HEK293 (cell line): Measurements from ENCODE around the gene SPECC1.

Source experiments
- CTCF ChIP-seq: fragments of 450-650 bp; formaldehyde crosslinking; IDR thresholded peaks from 2 replicates; pipeline ENCODE4 v1.5.1; 2016; ENCODE audit warnings: missing biosample characterization, missing genetic modification characterization
- GLI4 ChIP-seq: fragments of 450-650 bp; formaldehyde crosslinking; IDR thresholded peaks from 2 replicates; pipeline ENCODE4 v1.5.1; 2016; ENCODE audit warnings: missing biosample characterization, missing genetic modification characterization
- SALL2 ChIP-seq: fragments of 450-650 bp; formaldehyde crosslinking; IDR thresholded peaks from 2 replicates; pipeline ENCODE4 v1.5.0; 2017; ENCODE audit warnings: missing biosample characterization, mild to moderate bottlenecking, missing genetic modification characterization, borderline replicate concordance
- ZBTB21 ChIP-seq: fragments of 450-650 bp; formaldehyde crosslinking; IDR thresholded peaks from 2 replicates; pipeline ENCODE4 v1.5.1; 2017; ENCODE audit warnings: missing biosample characterization, missing genetic modification characterization
- ZNF121 ChIP-seq: fragments of 450-650 bp; formaldehyde crosslinking; IDR thresholded peaks from 2 replicates; pipeline ENCODE4 v1.5.1; 2016; ENCODE audit warnings: missing biosample characterization, missing genetic modification characterization
- ZNF184 ChIP-seq: fragments of 450-650 bp; IDR thresholded peaks from 2 replicates; pipeline ENCODE4 v1.5.1; 2018; ENCODE audit warnings: missing biosample characterization, mild to moderate bottlenecking, missing genetic modification characterization
- ZNF23 ChIP-seq: fragments of 450-650 bp; formaldehyde crosslinking; IDR thresholded peaks from 2 replicates; pipeline ENCODE4 v1.5.1; 2016; ENCODE audit warnings: missing biosample characterization, missing genetic modification characterization, borderline replicate concordance
- ZNF26 ChIP-seq: fragments of 450-650 bp; formaldehyde crosslinking; IDR thresholded peaks from 2 replicates; pipeline ENCODE4 v1.5.1; 2016; ENCODE audit warnings: missing biosample characterization, missing genetic modification characterization
- ZNF324 ChIP-seq: fragments of 450-650 bp; formaldehyde crosslinking; IDR thresholded peaks from 2 replicates; pipeline ENCODE4 v1.5.1; 2016; ENCODE audit warnings: missing biosample characterization, missing genetic modification characterization
- ZNF830 ChIP-seq: fragments of 450-650 bp; IDR thresholded peaks from 2 replicates; pipeline ENCODE4 v1.5.0; 2018; ENCODE audit warnings: missing biosample characterization, missing genetic modification characterization, low read depth, mild to moderate bottlenecking, moderate library complexity
- ZNF843 ChIP-seq: fragments of 450-650 bp; formaldehyde crosslinking; IDR thresholded peaks from 2 replicates; pipeline ENCODE4 v1.5.1; 2016; ENCODE audit warnings: missing biosample characterization, missing genetic modification characterization

- TF ChIP-seq SALL2 (tag by site-specific recombination) (no peak), ZNF121 (tag by site-specific recombination) (no peak), ZNF184 (no peak), CTCF (no peak), ZNF23 (tag by site-specific recombination) (no peak), ZNF843 (no peak), ZNF324 (no peak), ZNF830 (tag by site-specific recombination) (no peak), GLI4 (tag by site-specific recombination) (no peak), ZNF26 (no peak), ZBTB21 (no peak)
Observed at GRCh38 chr17:20275653-20276052, 266.5 kb downstream of the SPECC1 start.
